WTC11 (cell line): ENCODE results near the gene SH3GL3. TPM values are rescaled to one million over a fixed set of nuclear protein-coding genes. Genes with fewer than 3 reads are reported as not detected.

ENCODE experiments used
- ATAC-seq: fragments of 200-7000 bp; cut with Tn5 transposase; 2 replicates; pipeline ENCODE4 v1.10.0; 2021; ENCODE audit warnings: mild to moderate bottlenecking, moderate library complexity
- CTCF ChIA-PET: fragments of 300-600 bp; sonication (Branson Sonifier 250); formaldehyde crosslinking; loops from one replicate; lab custom pipeline; 2021; ENCODE audit warnings: antibody characterized with exemption; lab: Charles Lee
- POLR2A ChIA-PET: fragments of 350-600 bp; sonication (Branson Sonifier 250); formaldehyde crosslinking; loops from one replicate; lab custom pipeline; 2021; ENCODE audit warnings: antibody characterized with exemption; lab: Charles Lee
- DNase-seq: peaks from one replicate; pipeline ENCODE4 v3.0.0; 2021; ENCODE audit warnings: low spot score
- H3K27ac Mint-ChIP-seq: 2 replicates; pipeline ENCODE4 v1.8.0; 2021; ENCODE audit warnings: mixed read lengths
- H3K27me3 Mint-ChIP-seq: 2 replicates; pipeline ENCODE4 v1.8.0; 2021; ENCODE audit warnings: low read depth, mild to moderate bottlenecking, moderate library complexity, mixed read lengths
- H3K36me3 Mint-ChIP-seq: 2 replicates; pipeline ENCODE4 v1.8.0; 2021; ENCODE audit warnings: mixed read lengths
- H3K4me1 Mint-ChIP-seq: 2 replicates; pipeline ENCODE4 v1.8.0; 2022; ENCODE audit warnings: mixed read lengths
- H3K4me3 Mint-ChIP-seq: 2 replicates; pipeline ENCODE4 v1.8.0; 2021; ENCODE audit warnings: mild to moderate bottlenecking, moderate library complexity, mixed read lengths
- H3K9me3 Mint-ChIP-seq: 2 replicates; pipeline ENCODE4 v1.8.0; 2021; ENCODE audit warnings: mixed read lengths
- AR ChIP-seq: fragments of 250-450 bp; sonication (Bioruptor Pico); IDR thresholded peaks from 2 replicates; pipeline ENCODE4 v1.9.0; 2021; ENCODE audit warnings: mild to moderate bottlenecking
- E2F1 ChIP-seq: sonication (generic); formaldehyde crosslinking; IDR thresholded peaks from 2 replicates; pipeline ENCODE4 v1.8.0; 2022; ENCODE audit warnings: mild to moderate bottlenecking, missing genetic modification reagents
- HMGA2 ChIP-seq: fragments of 250-450 bp; sonication (Bioruptor Pico); IDR thresholded peaks from 2 replicates; pipeline ENCODE4 v1.4.0; 2021; ENCODE audit warnings: mild to moderate bottlenecking, moderate library complexity
- PRRX2 ChIP-seq: fragments of 250-450 bp; sonication (Bioruptor Pico); IDR thresholded peaks from 2 replicates; pipeline ENCODE4 v1.8.0; 2021; ENCODE audit warnings: mild to moderate bottlenecking
- STAT6 ChIP-seq: sonication (generic); formaldehyde crosslinking; conservative IDR thresholded peaks from 2 replicates; pipeline ENCODE4 v1.8.1; 2023; ENCODE audit warnings: mild to moderate bottlenecking, low read depth, missing genetic modification reagents, moderate library complexity
- TCF7 ChIP-seq: sonication (generic); formaldehyde crosslinking; IDR thresholded peaks from 2 replicates; pipeline ENCODE4 v1.8.0; 2022; ENCODE audit warnings: mild to moderate bottlenecking, low read depth, missing genetic modification reagents, moderate library complexity
- TP53 ChIP-seq: sonication (generic); formaldehyde crosslinking; IDR thresholded peaks from 2 replicates; pipeline ENCODE4 v1.8.1; 2023; ENCODE audit warnings: mild to moderate bottlenecking, missing genetic modification reagents
- USF2 ChIP-seq: sonication (generic); formaldehyde crosslinking; IDR thresholded peaks from 2 replicates; pipeline ENCODE4 v1.8.1; 2023; ENCODE audit warnings: mild to moderate bottlenecking, missing genetic modification reagents, moderate library complexity
- ZBTB21 ChIP-seq: sonication (generic); formaldehyde crosslinking; IDR thresholded peaks from 2 replicates; pipeline ENCODE4 v1.8.1; 2023; ENCODE audit warnings: mild to moderate bottlenecking, missing genetic modification reagents, borderline replicate concordance
- ZNF219 ChIP-seq: sonication (generic); formaldehyde crosslinking; IDR thresholded peaks from 2 replicates; pipeline ENCODE4 v1.8.0; 2023; ENCODE audit warnings: missing genetic modification reagents, mild to moderate bottlenecking, borderline replicate concordance
- ZNF232 ChIP-seq: sonication (generic); formaldehyde crosslinking; IDR thresholded peaks from 2 replicates; pipeline ENCODE4 v1.8.0; 2022; ENCODE audit warnings: mild to moderate bottlenecking, missing genetic modification reagents
- ZNF532 ChIP-seq: fragments of 250-450 bp; sonication (Bioruptor Pico); IDR thresholded peaks from 2 replicates; pipeline ENCODE4 v1.9.0; 2021; ENCODE audit warnings: mild to moderate bottlenecking, borderline replicate concordance
- ZSCAN18 ChIP-seq: fragments of 250-450 bp; sonication (Bioruptor Pico); IDR thresholded peaks from 2 replicates; pipeline ENCODE4 v2.1.2; 2022; ENCODE audit warnings: mild to moderate bottlenecking, moderate library complexity
- total RNA-seq: library from RNA; stranded (reverse); gene quantifications from 3 replicates; pipeline ENCODE4 v1.2.3, GENCODE V29; 2021

SH3GL3 gene
- total RNA-seq, 1 experiment from 2014 or later, result 9.2 TPM

- TF ChIP-seq USF2 (CRISPR knock-in tag), result no peak
- TF ChIP-seq HMGA2 (CRISPR knock-in tag), result no peak
- no peak for TF ChIP-seq ZBTB21 (CRISPR knock-in tag)
- TF ChIP-seq E2F1, result no peak
- TF ChIP-seq TP53 (CRISPR knock-in tag), result no peak
- no peak for TF ChIP-seq PRRX2 (CRISPR knock-in tag)
- no peak for TF ChIP-seq STAT6
These were observed 208.1 kb downstream of the SH3GL3 start (continued) for GRCh38 chr15:83655237-83655616.

GRCh38 chr15:83656192-83656591 is 209.1 kb downstream of the SH3GL3 start:
- POLR2A ChIA-PET, result no interaction called here
- no peak for TF ChIP-seq HMGA2 (CRISPR knock-in tag)

GRCh38 chr15:83656943-83657528 is 209.9 kb downstream of the SH3GL3 start:
- Mint-ChIP-seq H3K27me3 (peaks cover 47% of the 10 kb centered on the region), H3K27ac (no peak overlapping the region), H3K4me3 (no peak overlapping the region), H3K36me3 (no peaks in the 10 kb centered on the region), H3K9me3 (no peaks in the 10 kb centered on the region), H3K4me1 (peaks cover 4% of the 10 kb centered on the region; the same call in 1 of the 2 replicates)
- DNase-seq (no peak), ATAC-seq (no peak)
- ChIA-PET POLR2A (no interaction called here), CTCF (interaction anchor here (0.6 to 2.1 kb wide), 21 partner anchors 8 to 475 kb away, joined by 3 to 16 read pairs (median 4); partner anchors contain the start of gene SH3GL3)
- TF ChIP-seq ZNF232 (no peak), ZSCAN18 (no peak), ZNF532 (CRISPR knock-in tag) (no peak), TCF7 (CRISPR knock-in tag) (no peak), AR (no peak), ZNF219 (CRISPR knock-in tag) (no peak)

More at GRCh38 chr15:83656192-83656591, 209.1 kb downstream of the SH3GL3 start:
- no peak overlapping the region for H3K27ac Mint-ChIP-seq
- H3K4me3 Mint-ChIP-seq, result no peak overlapping the region
- no peaks in the 10 kb centered on the region for H3K9me3 Mint-ChIP-seq
- H3K36me3 Mint-ChIP-seq, result no peaks in the 10 kb centered on the region
- ATAC-seq, result no peak
- no peak for DNase-seq
- CTCF ChIA-PET, result interaction anchor here (1.1 to 2.0 kb wide), 3 partner anchors 14 to 379 kb away, joined by 3 to 15 read pairs (median 10); no protein-coding TSS in a partner anchor
- peaks cover 11% of the 10 kb centered on the region for H3K4me1 Mint-ChIP-seq
- peaks cover 55% of the 10 kb centered on the region for H3K27me3 Mint-ChIP-seq
